CMK (cell line): ENCODE measurements around the gene SELENOT.

ENCODE experiments used
- DNase-seq: peaks from one replicate; pipeline ENCODE4 v3.0.0-alpha.2; 2010; ENCODE audit warnings: low read depth

SELENOT gene

GRCh38 chr3:150663461-150663860 is 60.3 kb downstream of the SELENOT start:
- DNase-seq = no peak

- no peak for DNase-seq
Measured at GRCh38 chr3:150666167-150666566, 63.0 kb downstream of the SELENOT start.

- DNase-seq = no peak
Measured at GRCh38 chr3:150673966-150674365, 70.8 kb downstream of the SELENOT start.

- DNase-seq = no peak
Measured at GRCh38 chr3:150675587-150675986, 72.5 kb downstream of the SELENOT start.
